Ectodermal cell (in vitro differentiated cells): Measurements from ENCODE around the gene B3GAT1.

ENCODE experiments used
- H3K27ac ChIP-seq: 2 replicates; pipeline ENCODE4 v1.7.0; 2013; ENCODE audit warnings: mild to moderate bottlenecking, low read depth, low read length; ENCODE audit not compliant: insufficient read depth, poor library complexity, severe bottlenecking
- H3K27me3 ChIP-seq: 2 replicates; pipeline ENCODE4 v1.7.0; 2013; ENCODE audit warnings: mild to moderate bottlenecking, low read length; ENCODE audit not compliant: insufficient read depth, control insufficient read depth, poor library complexity, severe bottlenecking
- H3K36me3 ChIP-seq: one replicate; pipeline ENCODE4 v1.7.0; 2013; ENCODE audit warnings: low read length; ENCODE audit not compliant: control insufficient read depth, insufficient read depth
- H3K4me1 ChIP-seq: one replicate; pipeline ENCODE4 v1.7.0; 2013; ENCODE audit warnings: low read length; ENCODE audit not compliant: control insufficient read depth, insufficient read depth
- H3K4me3 ChIP-seq: 2 replicates; pipeline ENCODE4 v1.7.0; 2013; ENCODE audit warnings: low read depth, low read length, control low read depth; ENCODE audit not compliant: insufficient read depth
- H3K9me3 ChIP-seq: 2 replicates; pipeline ENCODE4 v1.7.0; 2013; ENCODE audit warnings: mild to moderate bottlenecking, low read length, moderate library complexity; ENCODE audit not compliant: control insufficient read depth
- WGBS, 2 experiments: methylation state at CpG; one replicate each; pipeline ENCODE4 v1.1.7; 2013; ENCODE audit warnings: missing lambda C conversion rate in 2 of 2; 5-methylcytosine and 5-hydroxymethylcytosine counted together

Gene B3GAT1

DNA sequence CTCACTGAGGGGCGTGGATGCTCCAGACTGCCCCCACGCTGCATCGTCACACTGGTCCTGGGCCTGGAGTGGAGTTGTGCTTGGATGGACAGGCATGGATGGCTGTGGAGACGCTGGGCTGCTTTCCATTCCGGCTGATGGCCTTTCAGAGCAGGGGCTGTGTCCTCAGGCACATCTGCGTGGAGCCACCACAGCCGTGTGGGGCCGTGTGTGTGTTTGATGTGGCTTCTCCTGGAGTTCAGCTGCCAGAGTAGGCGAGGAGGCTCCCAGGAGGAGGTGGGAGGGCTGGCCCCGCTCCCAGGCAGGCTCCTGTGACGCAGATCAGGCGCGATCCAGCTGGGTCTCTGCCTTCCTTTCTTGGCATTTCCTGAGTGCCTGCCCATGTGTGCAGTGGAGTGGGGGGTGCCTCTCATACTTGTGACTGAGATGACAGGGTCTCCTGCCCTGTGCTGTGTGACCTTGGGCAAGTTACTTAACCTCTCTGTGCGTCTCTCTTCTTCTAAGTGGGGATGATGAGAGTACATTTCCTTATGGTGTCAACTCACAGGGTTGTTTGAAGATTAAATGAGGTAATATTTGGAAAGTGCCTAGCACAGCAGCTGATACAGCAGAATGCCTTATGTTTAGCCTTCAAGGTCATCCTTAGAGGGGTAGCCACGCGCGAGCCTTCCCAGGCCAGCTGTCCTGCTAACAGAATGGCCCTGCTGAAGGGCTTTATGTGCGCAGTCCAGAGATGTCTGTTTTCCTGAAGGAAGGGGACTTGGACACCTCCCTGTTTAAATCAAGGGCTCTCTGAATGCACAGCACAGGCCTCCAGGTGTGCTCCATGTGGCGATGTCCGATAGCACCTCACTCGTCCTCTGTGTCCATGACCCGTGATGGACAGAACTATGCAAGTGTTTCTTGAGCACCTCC, 46.8 kb downstream of the B3GAT1 start:
- no peak overlapping the region for H3K4me3 ChIP-seq
- WGBS, 2 experiments, result 90 to 92% methylated on average over 22 of the region's 22 CpGs

DNA sequence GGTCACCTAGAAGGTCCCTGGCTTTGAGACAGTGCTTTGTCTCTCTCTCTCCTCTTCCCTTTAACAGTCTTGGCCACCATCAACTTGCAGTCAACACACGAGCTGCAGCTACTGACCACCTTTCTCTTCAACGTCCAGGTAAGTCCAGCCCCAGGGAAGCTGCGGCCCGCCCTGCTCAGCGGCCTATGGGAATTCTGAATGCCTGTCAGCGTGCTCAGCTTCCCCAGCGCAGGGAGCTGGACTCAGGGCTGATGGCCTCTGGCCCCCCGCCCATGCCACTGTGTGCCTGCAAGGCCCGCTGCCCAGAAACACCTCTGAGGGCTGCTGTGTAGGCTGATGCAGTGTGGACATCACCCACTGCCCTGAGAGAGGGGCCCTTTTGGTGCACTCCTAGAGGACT, 47.8 kb downstream of the B3GAT1 start:
- H3K36me3 ChIP-seq, result no peaks in the 10 kb centered on the region
- H3K9me3 ChIP-seq, result no peaks in the 10 kb centered on the region
- H3K27me3 ChIP-seq, result no peaks in the 10 kb centered on the region
- no peak overlapping the region for H3K27ac ChIP-seq
- no peak overlapping the region for H3K4me3 ChIP-seq
- WGBS, 2 experiments, result 89 to 90% methylated on average over 9 of the region's 9 CpGs
- no peaks in the 10 kb centered on the region for H3K4me1 ChIP-seq

More for the DNA sequence above, 46.8 kb downstream of the B3GAT1 start:
- H3K27me3 ChIP-seq, result no peaks in the 10 kb centered on the region
- H3K27ac ChIP-seq, result no peak overlapping the region
- no peaks in the 10 kb centered on the region for H3K4me1 ChIP-seq
- H3K36me3 ChIP-seq, result no peaks in the 10 kb centered on the region
- no peaks in the 10 kb centered on the region for H3K9me3 ChIP-seq

DNA sequence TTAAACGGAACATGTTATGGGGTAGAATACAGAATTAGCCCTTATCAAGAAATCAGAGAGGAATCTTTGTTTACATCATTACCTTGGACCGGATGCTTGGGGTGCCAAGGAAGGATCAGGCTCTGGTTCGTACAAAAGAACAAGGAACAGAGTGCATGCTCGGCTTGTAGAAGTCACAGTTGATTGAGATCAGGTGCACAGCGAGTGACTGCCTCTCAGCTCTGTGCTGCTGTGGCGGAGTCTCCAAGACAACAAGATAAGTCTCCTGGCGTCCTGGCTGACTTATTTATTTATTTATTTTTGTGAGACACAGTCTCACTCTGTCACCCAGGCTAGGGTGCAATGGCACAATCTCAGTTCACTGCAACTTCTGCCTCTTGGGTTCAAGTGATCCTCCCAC, 48.5 kb downstream of the B3GAT1 start:
- Histone ChIP-seq H3K9me3 (no peaks in the 10 kb centered on the region), H3K27ac (no peak overlapping the region), H3K27me3 (no peaks in the 10 kb centered on the region), H3K36me3 (no peaks in the 10 kb centered on the region), H3K4me3 (no peak overlapping the region), H3K4me1 (no peaks in the 10 kb centered on the region)
- 87 to 91% methylated on average over 7 of the region's 7 CpGs for whole genome bisulfite sequencing, 2 experiments

- H3K27ac ChIP-seq, result no peak overlapping the region
- no peak overlapping the region for H3K4me3 ChIP-seq
- H3K27me3 ChIP-seq, result no peaks in the 10 kb centered on the region
- no peaks in the 10 kb centered on the region for H3K4me1 ChIP-seq
- H3K9me3 ChIP-seq, result no peaks in the 10 kb centered on the region
- 94 to 95% methylated on average over 9 of the region's 9 CpGs for WGBS, 2 experiments
- no peaks in the 10 kb centered on the region for H3K36me3 ChIP-seq
Observed at GRCh38 chr11:134363161-134363560, 48.9 kb downstream of the B3GAT1 start.

DNA sequence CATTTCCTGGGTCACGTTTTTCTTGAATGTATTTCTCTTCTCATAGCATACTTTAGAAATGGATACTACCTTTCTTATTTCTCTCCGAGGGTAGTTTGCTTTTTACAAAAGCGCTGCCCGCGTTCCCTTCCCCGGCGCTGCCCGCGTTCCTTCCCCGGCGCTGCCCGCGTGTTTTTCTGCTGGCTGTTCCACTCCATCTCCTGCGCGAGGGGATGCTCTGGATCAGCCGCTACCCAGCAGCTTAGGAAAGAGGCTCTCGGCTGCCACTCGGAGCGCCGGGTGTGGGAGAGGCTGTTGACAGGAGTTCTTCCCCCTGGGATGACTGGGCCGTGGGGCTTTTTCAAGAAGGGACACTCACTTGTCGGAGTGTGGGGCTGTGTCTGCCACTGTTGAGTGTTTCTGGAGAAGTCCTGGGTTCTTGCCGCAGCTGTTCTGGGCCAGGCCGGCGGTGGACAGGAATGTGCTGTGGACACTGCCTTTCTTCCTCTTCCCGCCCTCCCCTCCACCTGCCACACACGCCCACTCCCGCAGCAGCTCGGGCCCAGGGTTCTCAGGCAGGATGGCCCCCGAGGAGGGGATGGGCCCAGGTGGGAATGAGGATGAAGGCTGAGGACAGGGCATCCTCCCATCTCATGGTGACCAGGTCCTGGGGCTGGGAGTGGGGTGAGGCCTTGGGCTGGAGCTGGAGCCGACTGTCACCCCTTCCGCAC, 49.7 kb downstream of the B3GAT1 start:
- WGBS, 2 experiments, result 92 to 93% methylated on average over 32 of the region's 32 CpGs
- no peak overlapping the region for H3K27ac ChIP-seq
- H3K36me3 ChIP-seq, result no peaks in the 10 kb centered on the region
- H3K4me3 ChIP-seq, result no peak overlapping the region
- H3K4me1 ChIP-seq, result no peaks in the 10 kb centered on the region
- no peaks in the 10 kb centered on the region for H3K27me3 ChIP-seq
- no peaks in the 10 kb centered on the region for H3K9me3 ChIP-seq

- Histone ChIP-seq H3K4me3 (no peak overlapping the region), H3K27me3 (no peaks in the 10 kb centered on the region), H3K4me1 (no peaks in the 10 kb centered on the region), H3K36me3 (no peaks in the 10 kb centered on the region), H3K27ac (no peak overlapping the region), H3K9me3 (no peaks in the 10 kb centered on the region)
- WGBS, 2 experiments, result 88 to 91% methylated on average over 26 of the region's 26 CpGs
Observed at GRCh38 chr11:134361661-134362060, 50.4 kb downstream of the B3GAT1 start.

DNA sequence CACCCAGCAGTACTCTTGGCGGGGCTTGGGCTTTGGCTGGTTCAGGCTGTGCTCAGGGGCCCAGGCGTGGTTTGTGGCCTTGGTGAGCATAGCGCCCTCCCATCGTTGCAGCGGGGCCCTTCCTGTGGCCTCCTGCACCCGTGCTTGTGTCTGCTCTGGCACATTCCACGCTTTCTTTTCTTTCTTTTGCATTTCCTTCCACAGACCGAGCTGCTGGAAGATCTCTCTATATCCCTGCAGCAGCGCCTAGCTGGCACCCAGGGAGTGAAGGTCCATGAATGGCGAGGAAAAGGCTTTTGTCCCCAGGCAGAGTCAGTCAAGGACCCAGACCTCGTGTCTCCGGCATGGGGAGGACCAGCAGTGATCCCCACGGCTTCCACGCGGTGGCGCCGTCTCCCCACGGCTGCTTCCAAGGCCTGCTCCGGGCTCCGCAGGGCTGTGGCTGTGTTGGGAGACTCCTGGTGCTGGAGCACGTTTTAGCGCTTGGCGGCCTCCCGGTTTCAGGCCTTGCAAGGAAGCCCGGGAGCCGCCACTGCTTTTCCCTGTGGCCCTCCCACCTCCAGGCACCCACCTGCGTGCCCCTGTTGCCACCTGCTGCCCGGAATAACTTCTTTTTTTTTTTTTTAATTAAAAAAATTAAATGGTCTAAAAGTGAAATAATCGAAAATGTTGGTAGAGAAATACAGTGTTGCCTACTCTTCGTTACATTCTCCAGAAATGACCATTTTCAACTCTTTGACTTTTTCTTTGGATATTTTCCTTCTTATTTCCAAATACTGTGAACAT, 51.8 kb downstream of the B3GAT1 start:
- Histone ChIP-seq H3K36me3 (no peaks in the 10 kb centered on the region), H3K9me3 (no peaks in the 10 kb centered on the region), H3K27me3 (no peaks in the 10 kb centered on the region), H3K27ac (no peak overlapping the region), H3K4me3 (no peak overlapping the region), H3K4me1 (no peaks in the 10 kb centered on the region)
- 30 to 33% methylated on average over 28 to 29 of the region's 30 CpGs for WGBS, 2 experiments

DNA sequence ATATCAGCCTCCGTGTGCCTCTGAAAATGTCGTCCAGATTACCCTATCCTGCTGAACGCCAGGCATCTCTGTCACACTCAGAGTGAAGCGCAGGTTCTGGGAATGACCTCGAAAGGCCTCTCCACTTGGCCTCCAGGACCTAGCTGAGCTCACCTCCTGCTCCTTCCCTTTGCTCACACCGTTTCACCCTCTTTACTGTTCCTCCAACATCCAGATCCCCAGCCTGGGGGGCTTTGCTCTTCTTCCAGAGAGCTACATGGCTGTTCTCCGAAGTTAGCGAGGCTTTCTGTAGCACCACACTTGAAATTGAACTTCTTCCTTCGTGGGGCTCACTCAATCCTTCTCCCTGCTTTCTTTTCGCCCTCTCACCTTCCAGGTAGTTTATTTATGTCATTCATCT, 52.4 kb downstream of the B3GAT1 start:
- no peaks in the 10 kb centered on the region for H3K4me1 ChIP-seq
- H3K4me3 ChIP-seq, result no peak overlapping the region
- no peaks in the 10 kb centered on the region for H3K9me3 ChIP-seq
- WGBS, 2 experiments, result 93 to 94% methylated on average over 10 of the region's 10 CpGs
- no peaks in the 10 kb centered on the region for H3K27me3 ChIP-seq
- no peaks in the 10 kb centered on the region for H3K36me3 ChIP-seq
- no peak overlapping the region for H3K27ac ChIP-seq

DNA sequence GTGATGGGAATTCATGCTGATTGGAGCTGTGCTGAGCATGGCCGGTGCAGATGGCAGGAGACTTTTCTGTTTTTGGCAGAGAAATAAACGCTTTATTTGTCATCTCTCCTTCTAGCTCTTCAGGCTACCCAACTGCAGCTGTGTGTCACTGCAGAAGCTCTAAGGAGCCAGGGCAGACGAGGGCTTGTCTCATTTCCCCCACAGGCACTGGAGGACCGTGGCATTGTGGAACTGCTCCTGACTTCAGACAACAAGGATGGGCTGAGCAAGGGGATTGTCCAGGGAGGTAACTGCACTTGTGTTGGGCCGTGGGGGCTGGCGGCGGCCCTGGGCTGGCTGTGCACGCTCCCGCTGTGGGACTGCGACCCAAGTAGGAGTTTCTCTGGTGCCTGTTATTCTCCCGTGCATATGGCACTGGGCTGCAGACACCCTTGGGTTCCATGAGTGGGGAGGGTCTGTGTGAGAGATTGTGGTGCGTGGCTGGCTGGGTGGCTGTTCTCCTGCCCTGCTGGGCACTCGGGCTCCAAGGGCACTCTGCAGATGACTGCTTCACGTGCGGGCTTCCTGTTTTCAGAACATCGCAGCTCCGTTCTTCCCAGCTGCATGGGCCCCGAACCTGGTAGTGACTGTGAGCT, 53.1 kb downstream of the B3GAT1 start:
- H3K4me1 ChIP-seq, result no peaks in the 10 kb centered on the region
- no peak overlapping the region for H3K27ac ChIP-seq
- no peaks in the 10 kb centered on the region for H3K36me3 ChIP-seq
- H3K9me3 ChIP-seq, result no peaks in the 10 kb centered on the region
- no peaks in the 10 kb centered on the region for H3K27me3 ChIP-seq
- 92 to 94% methylated on average over 18 of the region's 18 CpGs for WGBS, 2 experiments
- H3K4me3 ChIP-seq, result no peak overlapping the region
